IMR-90 (cell line): ENCODE data around the gene OPRM1.

Experiments
- CTCF ChIP-seq: conservative IDR thresholded peaks from 2 replicates; pipeline ENCODE4 v1.5.1; 2012; ENCODE audit warnings: mild to moderate bottlenecking, low read depth, low read length, improper control_type of control experiment
- ELK1 ChIP-seq: fragments of 150-350 bp; IDR thresholded peaks from 2 replicates; pipeline ENCODE4 v1.6.1; 2016; ENCODE audit warnings: low read depth, mild to moderate bottlenecking, low read length, moderate library complexity, borderline replicate concordance
- FOS ChIP-seq: fragments of 150-350 bp; IDR thresholded peaks from 2 replicates; pipeline ENCODE4 v1.6.1; 2016; ENCODE audit warnings: low read depth, low read length
- MAZ ChIP-seq: IDR thresholded peaks from 2 replicates; pipeline ENCODE4 v1.6.1; 2012; ENCODE audit warnings: low read depth, mild to moderate bottlenecking, low read length, improper control_type of control experiment, moderate library complexity, borderline replicate concordance
- POLR2A ChIP-seq: IDR thresholded peaks from 2 replicates; pipeline ENCODE4 v1.6.1; 2012; ENCODE audit warnings: mild to moderate bottlenecking, low read depth, low read length
- RAD21 ChIP-seq: IDR thresholded peaks from 2 replicates; pipeline ENCODE4 v1.6.1; 2012; ENCODE audit warnings: low read length, improper control_type of control experiment
- RCOR1 ChIP-seq: IDR thresholded peaks from 2 replicates; pipeline ENCODE4 v1.6.1; 2012; ENCODE audit warnings: mild to moderate bottlenecking, low read length, improper control_type of control experiment; ENCODE audit not compliant: insufficient replicate concordance
- RFX5 ChIP-seq: IDR thresholded peaks from 2 replicates; pipeline ENCODE4 v1.8.0; 2012; ENCODE audit warnings: low read depth, mild to moderate bottlenecking, low read length, moderate library complexity
- SMC3 ChIP-seq: fragments of 150-350 bp; IDR thresholded peaks from 2 replicates; pipeline ENCODE4 v1.6.1; 2016; ENCODE audit warnings: low read depth, mild to moderate bottlenecking, antibody characterized with exemption, low read length, moderate library complexity

GRCh38 chr6:154080461-154081189 lies 41.6 kb downstream of the OPRM1 start:
- TF ChIP-seq MAZ: no peak
- no peak for TF ChIP-seq CTCF
- TF ChIP-seq FOS: no peak
- no peak for TF ChIP-seq RFX5
- no peak for TF ChIP-seq RAD21
- no peak for TF ChIP-seq SMC3
- TF ChIP-seq ELK1: no peak
- no peak for TF ChIP-seq POLR2A
- TF ChIP-seq RCOR1: no peak
